Dedifferentiated amniotic fluid mesenchymal stem cell (primary cell): ENCODE data around the gene ZNF687.
"Not testable (repeated sequence)": the region's sequence is repeated elsewhere in the genome, so short reads cannot be mapped to it uniquely, and the experiment has no call there.

ENCODE experiments used
- DNase-seq: peaks from one replicate; pipeline ENCODE4 v3.0.0-alpha.2; 2016; ENCODE audit errors: extremely low spot score

Gene ZNF687

GRCh38 chr1:151281969-151282882 is at the start of gene ZNF687:
TSS of gene ZNF687 (plus strand) at chr1:151282299. CDS start at chr1:151286292, 3,993 bp downstream.
- DNase-seq, result peak; percentile 100

GRCh38 chr1:151235235-151235634 is 46.9 kb upstream of the ZNF687 start:
- no peak for DNase-seq

GRCh38 chr1:151237678-151238466 is 44.2 kb upstream of the ZNF687 start:
- no peak for DNase-seq

- DNase-seq, result peak; percentile 52
These were observed 43.7 kb upstream of the ZNF687 start for GRCh38 chr1:151238467-151238739.

- DNase-seq, result no peak
These were observed 39.7 kb upstream of the ZNF687 start for GRCh38 chr1:151242442-151242841.

GRCh38 chr1:151243683-151244216 is 38.3 kb upstream of the ZNF687 start:
- no peak for DNase-seq

GRCh38 chr1:151246786-151247185 is 35.3 kb upstream of the ZNF687 start:
- DNase-seq, result no peak

GRCh38 chr1:151251656-151252470 is 30.2 kb upstream of the ZNF687 start:
- peak; percentile 89 for DNase-seq

GRCh38 chr1:151254217-151255213 is 27.6 kb upstream of the ZNF687 start, which contains the start of gene PSMD4:
TSS of gene PSMD4 (plus strand) at chr1:151254734. CDS start at chr1:151254783, 49 bp downstream.
- peak; percentile 97 for DNase-seq

GRCh38 chr1:151255381-151255780 is 26.7 kb upstream of the ZNF687 start:
- peak; percentile 15 for DNase-seq

GRCh38 chr1:151259351-151259750 is 22.7 kb upstream of the ZNF687 start:
- no peak for DNase-seq

- DNase-seq, result no peak
These were observed 16.5 kb upstream of the ZNF687 start for GRCh38 chr1:151265446-151266236.

GRCh38 chr1:151266315-151266714 is 15.8 kb upstream of the ZNF687 start:
- DNase-seq, result no peak

- no peak for DNase-seq
These were observed 15.3 kb upstream of the ZNF687 start for GRCh38 chr1:151266821-151267220.

GRCh38 chr1:151267760-151268159 is 14.3 kb upstream of the ZNF687 start:
- no peak for DNase-seq

- DNase-seq, result no peak
These were observed 8.1 kb upstream of the ZNF687 start for GRCh38 chr1:151273924-151274466.

- not testable (repeated sequence) for DNase-seq
These were observed 6.8 kb upstream of the ZNF687 start for GRCh38 chr1:151275341-151275740.

GRCh38 chr1:151277249-151277648 is 4.8 kb upstream of the ZNF687 start:
- no peak for DNase-seq
